Ecto neural progenitor cell (in vitro differentiated cells): ENCODE data around the gene CYP4Z1.
"Not testable (repeated sequence)": the region's sequence is repeated elsewhere in the genome, so short reads cannot be mapped to it uniquely, and the experiment has no call there.

Experiments used
- DNase-seq: peaks from one replicate; pipeline ENCODE4 v3.0.0-alpha.2; 2018; ENCODE audit warnings: low spot score

Gene CYP4Z1

GRCh38 chr1:47128854-47129253 lies 61.8 kb downstream of the CYP4Z1 start:
- not testable (repeated sequence) for DNase-seq

GRCh38 chr1:47129489-47130230 lies 62.6 kb downstream of the CYP4Z1 start:
- DNase-seq: not testable (repeated sequence)

- not testable (repeated sequence) for DNase-seq
Observed at GRCh38 chr1:47132665-47133064, 65.6 kb downstream of the CYP4Z1 start.

GRCh38 chr1:47137198-47137597 lies 70.2 kb downstream of the CYP4Z1 start, which contains the start of gene CYP4A22:
Gene CYP4A22, plus strand, starts transcription at chr1:47137441. Its CDS starts 45 bp downstream, at chr1:47137486.
- DNase-seq: no peak

GRCh38 chr1:47137925-47138615 lies 71.0 kb downstream of the CYP4Z1 start:
- no peak for DNase-seq

GRCh38 chr1:47140358-47140757 lies 73.3 kb downstream of the CYP4Z1 start:
- not testable (repeated sequence) for DNase-seq

GRCh38 chr1:47143654-47144053 lies 76.6 kb downstream of the CYP4Z1 start:
- DNase-seq: not testable (repeated sequence)

- DNase-seq: not testable (repeated sequence)
Observed at GRCh38 chr1:47146495-47146894, 79.5 kb downstream of the CYP4Z1 start.

- DNase-seq: no peak
Observed at GRCh38 chr1:47147047-47147785, 80.2 kb downstream of the CYP4Z1 start.

GRCh38 chr1:47149162-47149561 lies 82.1 kb downstream of the CYP4Z1 start:
- not testable (repeated sequence) for DNase-seq

- not testable (repeated sequence) for DNase-seq
Observed at GRCh38 chr1:47156457-47156856, 89.4 kb downstream of the CYP4Z1 start.

- not testable (repeated sequence) for DNase-seq
Observed at GRCh38 chr1:47157957-47158356, 90.9 kb downstream of the CYP4Z1 start.

- DNase-seq: no peak
Observed at GRCh38 chr1:47160716-47161115, 93.7 kb downstream of the CYP4Z1 start.

- no peak for DNase-seq
Observed at GRCh38 chr1:47161298-47162040, 94.4 kb downstream of the CYP4Z1 start.

GRCh38 chr1:47164552-47164951 lies 97.5 kb downstream of the CYP4Z1 start:
- DNase-seq: no peak
